ENCODE results near the gene NPL. TPM values are rescaled to one million over a fixed set of nuclear protein-coding genes. Genes with fewer than 3 reads are reported as not detected.
A peak's percentile ranks its signal among the peaks of the same experiment; 100 is the strongest.

NPL gene
- total and polyA plus RNA-seq, 9 of the 15 experiments (the other 6 are each of a cell fraction or from before 2014, with no cell fraction given), result 9.9 to 22.3 (median 14.2) TPM

GRCh38 chr1:182791281-182792179, 2.0 kb downstream of the NPL start (continued):
- peak; percentile 77 for TF ChIP-seq HMGN3 (IDR thresholded peaks at IDR 0.05; ENCODE audit: borderline replicate concordance, extremely low read depth, insufficient read length, low read depth, low read length)
- TF ChIP-seq KLF6 (CRISPR knock-in tag; IDR thresholded peaks at IDR 0.05; ENCODE audit: borderline replicate concordance), result no peak; the same call in 1 of the 2 replicates
- no peak for TF ChIP-seq NELFE (IDR thresholded peaks at IDR 0.05; ENCODE audit: insufficient read depth, insufficient read length)
- no peak for TF ChIP-seq BDP1 (IDR thresholded peaks at IDR 0.05; ENCODE audit: insufficient read depth, insufficient read length)
- peak; percentile 96 for TF ChIP-seq HMBOX1 (IDR thresholded peaks at IDR 0.05)
- peak; percentile 85 for TF ChIP-seq CCNT2 (IDR thresholded peaks at IDR 0.05; ENCODE audit: borderline replicate concordance, extremely low read depth, insufficient read length, low read depth, low read length)
- TF ChIP-seq PRPF4 (IDR thresholded peaks at IDR 0.05; ENCODE audit: insufficient read depth, low read depth, low read length, poor library complexity, severe bottlenecking), result no peak
- no peak for TF ChIP-seq ASH1L (IDR thresholded peaks at IDR 0.05; ENCODE audit: borderline replicate concordance, low read depth, partially characterized antibody)
- peak; percentile 34 for TF ChIP-seq RBBP5 (IDR thresholded peaks at IDR 0.05; ENCODE audit: borderline replicate concordance, insufficient read depth, low read length, poor library complexity, severe bottlenecking)
- no peak for TF ChIP-seq ZFP36 (IDR thresholded peaks at IDR 0.05; ENCODE audit: low read depth, low read length, partially characterized antibody)
- TF ChIP-seq, protein P1, sequence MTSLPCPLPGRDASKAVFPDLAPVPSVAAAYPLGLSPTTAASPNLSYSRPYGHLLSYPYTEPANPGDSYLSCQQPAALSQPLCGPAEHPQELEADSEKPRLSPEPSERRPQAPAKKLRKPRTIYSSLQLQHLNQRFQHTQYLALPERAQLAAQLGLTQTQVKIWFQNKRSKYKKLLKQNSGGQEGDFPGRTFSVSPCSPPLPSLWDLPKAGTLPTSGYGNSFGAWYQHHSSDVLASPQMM (CRISPR knock-in tag; IDR thresholded peaks at IDR 0.05), result no peak
- TF ChIP-seq FOXJ2 (tag; IDR thresholded peaks at IDR 0.05), result 0 out of 2 replicates have a peak, but pooled peaks have one; percentile 76
- peak; percentile 60 for TF ChIP-seq BRD9 (IDR thresholded peaks at IDR 0.05; ENCODE audit: low read depth, partially characterized antibody)
- TF ChIP-seq SLC30A9 (CRISPR knock-in tag; IDR thresholded peaks at IDR 0.05), result no peak
- TF ChIP-seq ZNF274 (IDR thresholded peaks at IDR 0.05; ENCODE audit: borderline replicate concordance, low read depth, low read length), result peak; percentile 47; the same call in 1 of the 2 replicates
- TF ChIP-seq U2AF1 (optimal IDR thresholded peaks at IDR 0.05; ENCODE audit: low read depth, low read length), result no peak
- TF ChIP-seq BHLHE40 (IDR thresholded peaks at IDR 0.05; ENCODE audit: low read length), result peak; percentile 50; the same call in 1 of the 2 replicates
- TF ChIP-seq OTX1 (CRISPR knock-in tag; IDR thresholded peaks at IDR 0.05), result no peak; the same call in 1 of the 2 replicates
- TF ChIP-seq ILF3 (IDR thresholded peaks at IDR 0.05; ENCODE audit: borderline replicate concordance), result peak; percentile 75; the same call in 1 of the 2 replicates
- peak; percentile 95 for TF ChIP-seq FOSL1 (tag; conservative IDR thresholded peaks at IDR 0.05)
- TF ChIP-seq E2F8 (IDR thresholded peaks at IDR 0.05; ENCODE audit: low read depth, partially characterized antibody), result no peak
- no peak for TF ChIP-seq ZNF444 (CRISPR knock-in tag; IDR thresholded peaks at IDR 0.05)

Measured in K562 (cell line).